Activated CD8-positive, alpha-beta T cell treated with anti-CD3 and anti-CD28 coated beads for 36 hours (primary cell): ENCODE data around the gene C4B. TPM values are rescaled to one million over a fixed set of nuclear protein-coding genes. Genes with fewer than 3 reads are reported as not detected.

ENCODE experiments used
- ATAC-seq: fragments of 200-7000 bp; cut with Tn5 transposase; one replicate; pipeline ENCODE4 v1.10.0; 2021; ENCODE audit warnings: mild to moderate bottlenecking, moderate library complexity
- CTCF ChIA-PET: fragments of 350-600 bp; sonication (Branson Sonifier 250); formaldehyde crosslinking; loops from one replicate; lab custom pipeline; 2021; ENCODE audit warnings: antibody characterized with exemption; lab: Charles Lee
- POLR2A ChIA-PET: fragments of 350-600 bp; sonication (Branson Sonifier 250); formaldehyde crosslinking; loops from one replicate; lab custom pipeline; 2021; ENCODE audit warnings: antibody characterized with exemption; lab: Charles Lee
- DNase-seq: peaks from one replicate; pipeline ENCODE4 v3.0.0-alpha.2; 2020
- H3K27ac Mint-ChIP-seq: one replicate; pipeline ENCODE4 v1.8.0; 2021; ENCODE audit warnings: mild to moderate bottlenecking, mixed read lengths
- H3K27me3 Mint-ChIP-seq: one replicate; pipeline ENCODE4 v1.8.0; 2021; ENCODE audit warnings: mixed read lengths
- H3K36me3 Mint-ChIP-seq: one replicate; pipeline ENCODE4 v1.8.0; 2021; ENCODE audit warnings: low read depth, mixed read lengths
- H3K4me1 Mint-ChIP-seq: one replicate; pipeline ENCODE4 v1.8.0; 2021; ENCODE audit warnings: low read depth, mixed read lengths
- H3K4me3 Mint-ChIP-seq: one replicate; pipeline ENCODE4 v1.8.0; 2021; ENCODE audit warnings: mild to moderate bottlenecking, moderate library complexity, mixed read lengths
- H3K9me3 Mint-ChIP-seq: one replicate; pipeline ENCODE4 v1.8.0; 2021; ENCODE audit warnings: mixed read lengths
- intact Hi-C: fragments of 100-400 bp; cut with micrococcal nuclease; formaldehyde crosslinking; loops from one replicate; pipeline ENCODE4 v1.10.0; 2022
- total RNA-seq, 2 experiments: library from RNA; stranded (reverse); gene quantifications; one replicate each; pipeline ENCODE4 v1.2.3, GENCODE V29; 2021
- TF ChIP-seq, protein P1 (sequence below): fragments of 200-600 bp; IDR thresholded peaks from one replicate; pipeline ENCODE4 v1.8.0; 2022; ENCODE audit warnings: antibody characterized with exemption, mild to moderate bottlenecking

C4B gene
- total RNA-seq, 2 experiments from 2014 or later, result 2.7 to 3.3 TPM

- ATAC-seq, result no peak
- no peak for DNase-seq
- Mint-ChIP-seq H3K27ac (no peak overlapping the region), H3K4me3 (no peak overlapping the region), H3K9me3 (no peaks in the 10 kb centered on the region), H3K27me3 (no peaks in the 10 kb centered on the region), H3K36me3 (no peaks in the 10 kb centered on the region), H3K4me1 (no peaks in the 10 kb centered on the region)
- TF ChIP-seq, protein P1, sequence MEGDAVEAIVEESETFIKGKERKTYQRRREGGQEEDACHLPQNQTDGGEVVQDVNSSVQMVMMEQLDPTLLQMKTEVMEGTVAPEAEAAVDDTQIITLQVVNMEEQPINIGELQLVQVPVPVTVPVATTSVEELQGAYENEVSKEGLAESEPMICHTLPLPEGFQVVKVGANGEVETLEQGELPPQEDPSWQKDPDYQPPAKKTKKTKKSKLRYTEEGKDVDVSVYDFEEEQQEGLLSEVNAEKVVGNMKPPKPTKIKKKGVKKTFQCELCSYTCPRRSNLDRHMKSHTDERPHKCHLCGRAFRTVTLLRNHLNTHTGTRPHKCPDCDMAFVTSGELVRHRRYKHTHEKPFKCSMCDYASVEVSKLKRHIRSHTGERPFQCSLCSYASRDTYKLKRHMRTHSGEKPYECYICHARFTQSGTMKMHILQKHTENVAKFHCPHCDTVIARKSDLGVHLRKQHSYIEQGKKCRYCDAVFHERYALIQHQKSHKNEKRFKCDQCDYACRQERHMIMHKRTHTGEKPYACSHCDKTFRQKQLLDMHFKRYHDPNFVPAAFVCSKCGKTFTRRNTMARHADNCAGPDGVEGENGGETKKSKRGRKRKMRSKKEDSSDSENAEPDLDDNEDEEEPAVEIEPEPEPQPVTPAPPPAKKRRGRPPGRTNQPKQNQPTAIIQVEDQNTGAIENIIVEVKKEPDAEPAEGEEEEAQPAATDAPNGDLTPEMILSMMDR, result no peak
- ChIA-PET CTCF (no interaction called here), POLR2A (no interaction called here)
- intact Hi-C loops, result no loop called here
These were observed 55.4 kb downstream of the C4B start for GRCh38 chr6:32069878-32070515.

DNA sequence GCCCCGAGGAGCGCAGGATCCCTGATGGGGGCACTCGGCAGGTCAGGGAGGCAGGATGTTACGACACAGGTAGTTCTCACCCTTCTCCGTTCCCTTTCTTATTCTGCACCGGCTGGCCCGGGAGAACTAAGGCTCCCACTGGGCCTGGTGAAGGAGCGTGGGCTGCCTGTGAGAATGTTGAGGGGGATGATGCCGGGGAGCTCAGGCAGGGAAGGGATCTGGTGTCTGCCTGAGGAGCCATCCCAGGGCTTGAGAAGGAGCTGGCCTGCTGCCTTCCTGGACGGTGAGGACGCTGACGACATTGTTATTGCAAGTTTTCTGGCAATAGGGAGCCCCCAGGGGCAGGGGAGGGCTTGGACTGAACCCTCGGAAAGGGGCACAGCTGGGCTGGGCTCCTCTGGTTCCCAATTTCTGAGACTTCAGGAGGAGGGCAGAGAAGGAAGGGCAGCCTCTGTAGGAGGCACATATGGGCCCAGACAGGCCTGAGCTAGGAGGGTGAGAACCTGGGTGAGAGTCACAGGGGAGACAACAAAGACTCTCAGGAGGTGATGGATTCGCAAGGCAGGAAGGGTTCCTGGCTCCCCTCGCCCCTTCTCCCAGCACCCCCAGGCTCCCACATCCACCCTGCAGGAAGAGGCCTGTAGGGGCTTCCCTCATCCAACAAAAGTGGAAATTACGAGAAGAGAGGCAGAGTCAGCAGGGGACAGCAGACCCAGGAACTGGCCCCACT is 56.4 kb downstream of the C4B start:
- ATAC-seq (no peak), DNase-seq (no peak)
- Mint-ChIP-seq H3K4me3 (no peak overlapping the region), H3K9me3 (no peaks in the 10 kb centered on the region), H3K27me3 (no peaks in the 10 kb centered on the region), H3K4me1 (no peaks in the 10 kb centered on the region), H3K27ac (no peak overlapping the region), H3K36me3 (no peaks in the 10 kb centered on the region)
- TF ChIP-seq, protein P1, result no peak
- CTCF ChIA-PET, result no interaction called here
- intact Hi-C loops, result no loop called here
- POLR2A ChIA-PET, result no interaction called here

DNA sequence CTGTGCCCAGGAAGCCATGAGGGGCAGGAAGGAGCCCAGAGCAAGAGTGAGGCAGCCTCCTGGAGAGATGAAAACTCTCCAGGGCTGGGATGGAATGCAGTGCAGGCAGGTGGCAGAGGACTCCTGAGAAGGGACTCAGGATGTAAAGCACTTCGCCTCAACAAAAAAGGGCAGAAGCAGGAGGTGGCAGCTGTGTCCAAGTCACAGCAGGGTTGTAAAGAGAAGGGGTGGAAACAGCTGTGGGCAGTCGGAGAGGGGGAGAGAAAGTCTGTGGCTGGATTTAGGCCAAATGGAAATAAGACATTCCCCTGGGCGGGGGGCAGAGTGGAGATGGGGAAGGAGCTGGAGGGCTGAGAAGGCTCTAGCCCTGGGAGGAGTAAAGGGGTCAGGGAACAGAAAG is 58.5 kb downstream of the C4B start:
- H3K27ac Mint-ChIP-seq, result no peak overlapping the region
- POLR2A ChIA-PET, result interaction anchor here (0.8 to 1.3 kb wide), 2 partner anchors 10 to 27 kb away, joined by 3 read pairs; no protein-coding TSS in a partner anchor

DNA sequence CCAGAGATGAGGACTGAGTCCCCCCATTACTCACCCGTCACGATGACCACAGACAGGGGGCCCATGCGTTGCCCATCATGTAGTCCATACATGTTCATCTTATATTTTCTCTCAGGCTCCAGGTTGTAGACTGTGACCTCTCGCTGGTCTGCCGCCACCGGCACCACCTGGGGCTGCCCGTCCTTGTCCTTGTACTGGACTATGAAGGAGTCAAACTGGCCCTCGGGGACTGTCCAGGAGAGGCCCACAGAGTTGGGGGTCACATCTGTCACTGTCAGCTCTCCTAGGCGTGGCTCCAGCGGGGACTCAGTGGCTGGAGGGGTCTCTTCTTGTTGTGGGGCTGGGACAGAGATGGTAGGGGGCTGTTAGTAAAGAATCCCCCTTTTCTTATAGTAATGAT is 59.0 kb downstream of the C4B start:
- H3K27me3 Mint-ChIP-seq, result no peaks in the 10 kb centered on the region
- H3K36me3 Mint-ChIP-seq, result no peaks in the 10 kb centered on the region
- no peak overlapping the region for H3K4me3 Mint-ChIP-seq
- no peak overlapping the region for H3K27ac Mint-ChIP-seq
- intact Hi-C loops, result no loop called here
- CTCF ChIA-PET, result no interaction called here
- H3K9me3 Mint-ChIP-seq, result no peaks in the 10 kb centered on the region
- POLR2A ChIA-PET, result interaction anchor here (1.3 kb wide), 1 partner anchor 11 kb away, joined by 3 read pairs; no protein-coding TSS in a partner anchor
- TF ChIP-seq, protein P1, result no peak
- DNase-seq (no peak), ATAC-seq (no peak)
- no peaks in the 10 kb centered on the region for H3K4me1 Mint-ChIP-seq

More for the DNA sequence above, 58.5 kb downstream of the C4B start:
- Mint-ChIP-seq H3K4me3 (no peak overlapping the region), H3K9me3 (no peaks in the 10 kb centered on the region), H3K36me3 (no peaks in the 10 kb centered on the region), H3K4me1 (no peaks in the 10 kb centered on the region), H3K27me3 (no peaks in the 10 kb centered on the region)
- ATAC-seq (no peak), DNase-seq (no peak)
- intact Hi-C loops, result no loop called here
- TF ChIP-seq, protein P1, result no peak
- CTCF ChIA-PET, result interaction anchor here (1.0 to 1.3 kb wide), 2 partner anchors 15 to 26 kb away, joined by 3 read pairs; no protein-coding TSS in a partner anchor

GRCh38 chr6:32074996-32075532 is 60.5 kb downstream of the C4B start:
- no peak overlapping the region for H3K4me3 Mint-ChIP-seq
- POLR2A ChIA-PET, result no interaction called here
- TF ChIP-seq, protein P1, result no peak

More at GRCh38 chr6:32074996-32075532, 60.5 kb downstream of the C4B start:
- Mint-ChIP-seq H3K27me3 (no peaks in the 10 kb centered on the region), H3K27ac (no peak overlapping the region), H3K36me3 (no peaks in the 10 kb centered on the region), H3K9me3 (no peaks in the 10 kb centered on the region), H3K4me1 (no peaks in the 10 kb centered on the region)
- intact Hi-C loops, result no loop called here
- DNase-seq (no peak), ATAC-seq (no peak)
- CTCF ChIA-PET, result interaction anchor here (1.4 kb wide), 1 partner anchor 28 kb away, joined by 3 read pairs; no protein-coding TSS in a partner anchor
